ES-I3 (cell line): Measurements from ENCODE around the gene CAPN7.
"Not testable (repeated sequence)": the region's sequence is repeated elsewhere in the genome, so short reads cannot be mapped to it uniquely, and the experiment has no call there.

Experiments used
- H3K36me3 ChIP-seq: 2 replicates; pipeline ENCODE4 v1.6.1; 2013; ENCODE audit warnings: mild to moderate bottlenecking, low read length, control low read depth, moderate library complexity; ENCODE audit not compliant: insufficient read depth
- H3K4me1 ChIP-seq: 2 replicates; pipeline ENCODE4 v1.6.1; 2013; ENCODE audit warnings: mild to moderate bottlenecking, control low read depth, low read length; ENCODE audit not compliant: insufficient read depth
- H3K9ac ChIP-seq: 2 replicates; pipeline ENCODE4 v1.6.1; 2013; ENCODE audit warnings: low read depth, mild to moderate bottlenecking, low read length, moderate library complexity
- H3K9me3 ChIP-seq: 2 replicates; pipeline ENCODE4 v1.6.1; 2013; ENCODE audit warnings: mild to moderate bottlenecking, low read length, moderate library complexity; ENCODE audit not compliant: control insufficient read depth, insufficient read depth

CAPN7 gene

DNA sequence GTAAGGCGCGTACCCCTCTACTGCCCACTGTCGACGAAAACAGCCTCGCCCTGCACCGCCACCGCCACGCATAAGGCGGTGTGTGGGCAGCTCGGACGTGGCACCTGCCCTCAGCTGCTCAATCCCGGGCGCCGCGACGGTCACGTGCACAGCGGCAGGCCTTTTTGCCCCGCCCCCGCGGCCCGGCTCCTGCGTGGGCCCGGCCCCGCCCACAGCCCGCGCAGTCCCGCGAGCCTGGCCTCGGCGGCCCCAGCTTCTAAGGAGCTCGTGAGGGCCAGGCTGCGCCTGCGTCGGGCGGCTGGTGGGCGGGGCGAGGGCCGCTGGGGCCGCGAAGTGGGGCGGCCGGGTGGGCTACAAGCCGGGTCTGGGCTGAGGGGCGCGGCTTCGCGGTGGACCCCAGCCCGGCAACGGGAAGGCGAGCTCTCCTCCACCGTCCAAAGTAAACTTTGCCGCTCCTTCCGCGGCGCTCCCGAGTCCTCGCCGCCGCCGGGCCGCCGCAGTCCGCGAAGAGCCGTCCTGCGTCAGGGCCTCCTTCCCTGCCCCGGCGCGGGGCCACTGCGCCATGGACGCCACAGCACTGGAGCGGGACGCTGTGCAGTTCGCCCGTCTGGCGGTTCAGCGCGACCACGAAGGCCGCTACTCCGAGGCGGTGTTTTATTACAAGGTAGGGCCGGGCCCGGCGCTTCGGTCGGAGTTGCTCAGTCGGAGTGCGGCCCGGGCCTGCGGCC lies at the start of gene CAPN7:
CAPN7 (plus strand) TSS at position 313 of the 728 bp plus-strand sequence; CDS start at position 563, 250 bp downstream.
- Histone ChIP-seq H3K9me3 (no peaks in the 10 kb centered on the region), H3K4me1 (peaks cover 9% of the 10 kb centered on the region; the same call in 1 of the 2 replicates)

GRCh38 chr3:15157441-15157840 lies 48.6 kb upstream of the CAPN7 start:
- no peaks in the 10 kb centered on the region for H3K9me3 ChIP-seq
- H3K36me3 ChIP-seq, result no peaks in the 10 kb centered on the region
- H3K9ac ChIP-seq, result no peak overlapping the region
- no peaks in the 10 kb centered on the region for H3K4me1 ChIP-seq

More for the DNA sequence above, at the start of gene CAPN7:
- H3K9ac ChIP-seq, result peak within 1 kb of the TSS; percentile 65
- no peaks in the 10 kb centered on the region for H3K36me3 ChIP-seq

DNA sequence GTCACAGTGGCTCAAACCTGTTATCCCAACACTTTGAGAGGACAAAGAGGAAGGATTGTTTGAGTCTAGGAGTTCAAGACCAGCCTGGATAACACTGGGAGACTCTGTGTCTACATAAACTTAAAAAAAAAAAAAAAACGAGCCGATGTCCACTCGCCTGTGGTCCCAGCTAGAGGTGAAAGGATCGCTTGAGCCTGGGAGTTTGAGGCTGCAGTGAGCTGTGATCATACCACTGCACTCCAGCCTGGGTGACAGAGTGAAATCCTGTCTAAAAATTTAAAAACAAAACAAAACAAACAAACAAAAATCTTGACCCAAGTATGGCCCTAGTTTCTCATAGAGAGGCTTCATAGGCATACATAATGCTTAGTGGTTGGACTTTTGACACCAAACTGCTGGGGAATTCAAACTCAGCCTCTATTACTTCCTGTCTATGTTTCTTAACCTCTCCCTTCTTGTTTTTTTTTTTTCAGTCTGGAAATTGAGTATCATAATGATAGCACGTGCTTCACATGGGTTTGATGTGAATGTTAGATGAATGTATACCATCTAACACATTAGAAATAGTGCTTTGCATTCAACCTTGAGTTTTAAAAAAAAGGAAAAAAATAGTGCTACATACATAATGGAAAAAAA lies 46.4 kb upstream of the CAPN7 start:
- no peaks in the 10 kb centered on the region for H3K36me3 ChIP-seq
- H3K9ac ChIP-seq, result no peak overlapping the region
- no peaks in the 10 kb centered on the region for H3K4me1 ChIP-seq
- H3K9me3 ChIP-seq, result peaks cover 4% of the 10 kb centered on the region

GRCh38 chr3:15160662-15161061 lies 45.4 kb upstream of the CAPN7 start:
- Histone ChIP-seq H3K4me1 (no peaks in the 10 kb centered on the region), H3K36me3 (no peaks in the 10 kb centered on the region), H3K9ac (no peak overlapping the region), H3K9me3 (peaks cover 4% of the 10 kb centered on the region)

GRCh38 chr3:15161133-15161532 lies 44.9 kb upstream of the CAPN7 start:
- no peaks in the 10 kb centered on the region for H3K36me3 ChIP-seq
- no peak overlapping the region for H3K9ac ChIP-seq
- no peaks in the 10 kb centered on the region for H3K4me1 ChIP-seq
- H3K9me3 ChIP-seq, result peaks cover 4% of the 10 kb centered on the region

DNA sequence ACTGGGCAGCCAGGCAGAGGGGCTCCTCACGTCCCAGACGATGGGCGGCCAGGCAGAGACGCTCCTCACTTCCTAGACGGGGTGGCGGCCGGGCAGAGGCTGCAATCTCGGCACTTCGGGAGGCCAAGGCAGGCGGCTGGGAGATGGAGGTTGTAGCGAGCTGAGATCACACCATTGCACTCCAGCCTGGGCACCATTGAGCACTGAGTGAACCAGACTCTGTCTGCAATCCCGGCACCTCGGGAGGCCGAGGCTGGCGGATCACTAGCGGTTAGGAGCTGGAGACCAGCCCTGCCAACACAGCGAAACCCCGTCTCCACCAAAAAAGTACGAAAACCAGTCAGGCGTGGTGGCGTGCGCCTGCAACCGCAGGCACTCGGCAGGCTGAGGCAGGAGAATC lies 42.4 kb upstream of the CAPN7 start:
- H3K4me1 ChIP-seq, H3K9ac ChIP-seq, H3K9me3 ChIP-seq, H3K36me3 ChIP-seq: not testable (repeated sequence)

DNA sequence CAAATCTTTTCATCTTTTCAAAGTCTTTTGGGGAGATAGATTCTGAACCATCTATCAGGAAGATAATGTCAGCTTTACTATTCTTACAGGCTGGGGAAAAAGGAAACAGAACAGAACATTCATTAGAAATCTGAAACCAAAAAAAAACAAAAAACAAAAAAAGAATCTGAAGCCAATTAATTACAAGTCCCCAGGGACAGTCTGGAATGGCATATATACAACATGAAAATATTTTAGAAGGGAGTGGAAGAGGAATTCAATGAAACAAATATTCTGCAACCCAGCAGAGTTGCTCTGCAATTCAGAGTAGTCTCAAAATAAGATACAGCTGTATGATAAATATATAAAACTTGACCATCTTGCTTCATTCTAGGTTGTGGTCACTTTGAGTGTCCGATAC lies 41.7 kb upstream of the CAPN7 start:
- Histone ChIP-seq H3K36me3 (no peaks in the 10 kb centered on the region), H3K4me1 (no peaks in the 10 kb centered on the region), H3K9ac (no peak overlapping the region), H3K9me3 (peaks cover 4% of the 10 kb centered on the region)

- Histone ChIP-seq H3K4me1 (no peaks in the 10 kb centered on the region), H3K36me3 (no peaks in the 10 kb centered on the region), H3K9me3 (peaks cover 4% of the 10 kb centered on the region), H3K9ac (no peak overlapping the region)
Observed at GRCh38 chr3:15165061-15165460, 41.0 kb upstream of the CAPN7 start.

DNA sequence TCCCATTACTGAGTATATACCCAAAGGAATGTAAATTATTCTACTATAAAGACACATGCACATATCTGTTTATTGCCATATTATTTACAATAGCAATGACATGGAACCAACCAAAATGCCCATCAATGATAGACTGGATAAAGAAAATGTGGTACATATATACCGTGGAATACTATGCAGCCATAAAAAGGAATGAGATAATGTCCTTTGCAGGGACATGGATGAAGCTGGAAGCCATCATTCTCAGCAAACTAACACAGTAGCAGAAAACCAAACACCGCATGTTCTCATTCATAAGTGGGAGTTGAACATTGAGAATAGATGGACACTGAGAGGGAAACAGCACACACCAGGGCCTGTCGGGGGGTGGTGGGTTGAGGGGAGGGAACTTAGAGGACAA lies 39.7 kb upstream of the CAPN7 start:
- not testable (repeated sequence) for H3K9me3 ChIP-seq, H3K4me1 ChIP-seq, H3K9ac ChIP-seq, H3K36me3 ChIP-seq

- no peak overlapping the region for H3K9ac ChIP-seq
- H3K9me3 ChIP-seq, result no peaks in the 10 kb centered on the region
- H3K36me3 ChIP-seq, result no peaks in the 10 kb centered on the region
- no peaks in the 10 kb centered on the region for H3K4me1 ChIP-seq
Observed at GRCh38 chr3:15171096-15171495, 35.0 kb upstream of the CAPN7 start.

- Histone ChIP-seq H3K4me1 (no peaks in the 10 kb centered on the region), H3K9ac (no peak overlapping the region), H3K36me3 (no peaks in the 10 kb centered on the region), H3K9me3 (no peaks in the 10 kb centered on the region)
Observed at GRCh38 chr3:15172806-15173205, 33.2 kb upstream of the CAPN7 start.

DNA sequence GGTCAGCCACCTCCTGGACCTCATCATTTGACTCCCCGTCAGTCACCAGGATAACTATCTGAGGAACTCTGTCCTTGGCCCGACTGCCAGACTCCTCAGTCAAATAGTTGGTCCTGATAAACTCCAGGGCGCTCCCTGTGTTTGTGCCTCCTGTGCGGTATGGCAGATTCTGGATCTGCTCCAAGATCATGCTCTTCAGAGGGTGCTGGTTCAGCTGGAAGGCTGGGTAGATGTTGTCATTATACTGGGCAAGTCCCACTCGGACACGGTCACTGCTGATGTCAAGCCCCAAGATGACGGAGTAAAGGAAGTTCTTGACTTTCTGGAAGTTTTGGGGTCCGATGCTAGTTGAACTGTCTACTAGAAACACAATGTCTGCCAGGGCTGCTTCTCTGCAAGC lies 31.1 kb upstream of the CAPN7 start:
- H3K9ac ChIP-seq, result no peak overlapping the region
- H3K36me3 ChIP-seq, result no peaks in the 10 kb centered on the region
- H3K9me3 ChIP-seq, result no peaks in the 10 kb centered on the region
- H3K4me1 ChIP-seq, result peaks cover 3% of the 10 kb centered on the region; the same call in 1 of the 2 replicates

DNA sequence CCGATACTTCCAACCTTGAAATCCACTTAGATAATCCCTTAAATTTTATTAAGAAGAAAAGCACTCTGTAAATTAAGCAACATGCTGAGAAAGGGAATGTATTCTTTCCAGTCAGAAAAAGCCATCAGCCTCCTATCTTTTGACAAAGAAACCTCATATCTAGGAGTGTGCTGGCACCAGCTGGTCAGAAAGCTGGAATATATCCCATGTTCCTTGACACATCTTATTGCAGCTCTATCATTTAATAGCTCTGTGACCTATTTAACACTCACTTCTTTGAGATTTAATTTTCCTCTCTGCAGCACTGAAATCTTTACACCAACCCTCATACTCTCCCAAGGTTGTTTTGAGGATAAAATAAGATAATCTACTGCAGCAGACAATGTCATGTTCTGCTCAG lies 30.4 kb upstream of the CAPN7 start:
- Histone ChIP-seq H3K9ac (no peak overlapping the region), H3K9me3 (no peaks in the 10 kb centered on the region), H3K4me1 (peaks cover 9% of the 10 kb centered on the region; the same call in 1 of the 2 replicates), H3K36me3 (no peaks in the 10 kb centered on the region)

- H3K9ac ChIP-seq, result no peak overlapping the region
- H3K9me3 ChIP-seq, result no peaks in the 10 kb centered on the region; the same call in 1 of the 2 replicates
- H3K4me1 ChIP-seq, result peaks cover 21% of the 10 kb centered on the region; the same call in 1 of the 2 replicates
- H3K36me3 ChIP-seq, result no peaks in the 10 kb centered on the region
Observed at GRCh38 chr3:15180042-15180611, 25.9 kb upstream of the CAPN7 start.

DNA sequence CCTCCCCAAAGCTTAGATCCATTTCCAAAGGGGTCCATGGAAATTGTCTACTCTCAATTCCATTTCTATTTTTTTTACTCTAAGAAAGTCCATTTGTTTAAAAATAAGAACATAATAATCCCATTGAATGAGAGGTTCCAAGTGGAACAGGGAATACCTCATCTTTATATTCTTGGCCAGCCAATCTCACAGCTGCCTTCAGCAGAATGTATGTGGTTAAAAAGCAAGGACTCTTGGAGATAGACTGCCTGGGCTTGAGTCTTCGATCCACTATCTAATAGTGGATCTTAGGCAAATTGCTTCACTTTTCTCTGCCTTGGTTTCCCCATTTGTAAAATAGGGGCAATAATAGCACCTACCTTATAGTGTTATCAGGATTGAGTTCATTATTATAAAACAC lies 24.5 kb upstream of the CAPN7 start:
- no peaks in the 10 kb centered on the region; the same call in 1 of the 2 replicates for H3K9me3 ChIP-seq

More for the DNA sequence above, 24.5 kb upstream of the CAPN7 start:
- H3K4me1 ChIP-seq, result peaks cover 21% of the 10 kb centered on the region; the same call in 1 of the 2 replicates
- H3K9ac ChIP-seq, result no peak overlapping the region
- no peaks in the 10 kb centered on the region for H3K36me3 ChIP-seq
